H1 (cell line): ENCODE data around the gene TRAF3IP3. TPM values are rescaled to one million over a fixed set of nuclear protein-coding genes. Genes with fewer than 3 reads are reported as not detected.
A peak's percentile ranks its signal among the peaks of the same experiment; 100 is the strongest.

ENCODE experiments used
- CTCF ChIA-PET: fragments of 300-600 bp; sonication (Branson Sonifier 250); formaldehyde crosslinking; loops from one replicate; lab custom pipeline; 2021; ENCODE audit not compliant: partially characterized antibody; lab: Charles Lee
- POLR2A ChIA-PET: fragments of 300-600 bp; sonication (Branson Sonifier 250); formaldehyde crosslinking; loops from one replicate; lab custom pipeline; 2021; ENCODE audit warnings: inconsistent platforms; ENCODE audit not compliant: partially characterized antibody; lab: Charles Lee
- DNase-seq, 2 experiments: peaks; one replicate each; pipeline versions ENCODE4 v3.0.0 to v3.0.0-alpha.2; 2010 to 2022; ENCODE audit warnings: low spot score in 2 of 2, low read depth in 1 of 2, mixed read lengths in 1 of 2
- FAIRE-seq: peaks from 2 replicates; lab custom pipeline; 2011; peaks lifted over from hg19 to GRCh38; lab: Jason Lieb, UNC
- H2AFZ ChIP-seq: 2 replicates; pipeline ENCODE4 v1.8.1; 2012; ENCODE audit warnings: low read length, inconsistent platforms
- H2AK5ac ChIP-seq: 2 replicates; pipeline ENCODE4 v1.6.1; 2013; ENCODE audit warnings: low read depth, low read length
- H2BK120ac ChIP-seq: replicated peaks from 2 replicates; pipeline ENCODE3; 2013; ENCODE audit warnings: low read depth, low read length, inconsistent platforms
- H2BK12ac ChIP-seq: 2 replicates; pipeline ENCODE4 v1.6.1; 2013; ENCODE audit warnings: low read depth, low read length
- H2BK15ac ChIP-seq: 2 replicates; pipeline ENCODE4 v1.6.1; 2013; ENCODE audit warnings: low read length
- H2BK20ac ChIP-seq: 2 replicates; pipeline ENCODE4 v1.6.1; 2013; ENCODE audit warnings: low read length
- H2BK5ac ChIP-seq: 2 replicates; pipeline ENCODE4 v1.6.1; 2013; ENCODE audit warnings: low read depth, low read length
- H3K14ac ChIP-seq: 2 replicates; pipeline ENCODE4 v1.6.1; 2013; ENCODE audit warnings: inconsistent platforms; ENCODE audit not compliant: insufficient read length
- H3K18ac ChIP-seq: 2 replicates; pipeline ENCODE4 v1.6.1; 2013; ENCODE audit warnings: low read length; ENCODE audit errors: extremely low read depth
- H3K23ac ChIP-seq: 2 replicates; pipeline ENCODE4 v1.6.1; 2013; ENCODE audit warnings: inconsistent platforms; ENCODE audit not compliant: insufficient read length
- H3K23me2 ChIP-seq: 2 replicates; pipeline ENCODE4 v1.6.1; 2013; ENCODE audit warnings: low read depth, low read length
- H3K27ac ChIP-seq: 2 replicates; pipeline ENCODE4 v1.6.1; 2011; ENCODE audit warnings: low read depth, low read length, inconsistent platforms
- H3K27me3 ChIP-seq, 4 experiments: replicated peaks in 1 of 4; 1 replicate in 1 of 4; 2 replicates in 3 of 4; pipeline versions ENCODE4 v1.6.1 to v1.8.1; 2011 to 2013; ENCODE audit warnings: low read length in 3 of 4, mild to moderate bottlenecking in 3 of 4, inconsistent platforms in 2 of 4, mixed read lengths in 2 of 4, moderate library complexity in 1 of 4; ENCODE audit not compliant: control insufficient read depth in 3 of 4, insufficient read depth in 3 of 4; ENCODE audit errors: extremely low read depth in 1 of 4
- H3K36me3 ChIP-seq, 4 experiments: 2 replicates each; pipeline versions ENCODE4 v1.6.1 to v1.8.1; 2011 to 2013; ENCODE audit warnings: mild to moderate bottlenecking in 4 of 4, low read length in 3 of 4, moderate library complexity in 2 of 4, control low read depth in 1 of 4, inconsistent platforms in 1 of 4; ENCODE audit not compliant: insufficient read depth in 4 of 4, control insufficient read depth in 2 of 4
- H3K4ac ChIP-seq: replicated peaks from 2 replicates; pipeline ENCODE3; 2013; ENCODE audit warnings: low read length, low read depth, mixed read lengths, inconsistent platforms; ENCODE audit not compliant: insufficient read length
- H3K4me1 ChIP-seq, 4 experiments: replicated peaks in 1 of 4; 1 replicate in 1 of 4; 2 replicates in 3 of 4; pipeline versions ENCODE4 v1.6.1 to v1.8.1; 2011 to 2013; ENCODE audit warnings: low read length in 3 of 4, inconsistent platforms in 2 of 4, mixed read lengths in 1 of 4; ENCODE audit not compliant: insufficient read depth in 4 of 4, control insufficient read depth in 3 of 4
- H3K4me2 ChIP-seq, 2 experiments: 2 replicates each; pipeline versions ENCODE4 v1.6.1 to v1.8.1; 2011 to 2013; ENCODE audit warnings: low read depth in 2 of 2, low read length in 2 of 2, control low read depth in 1 of 2, inconsistent platforms in 1 of 2, mild to moderate bottlenecking in 1 of 2; ENCODE audit not compliant: insufficient read depth in 1 of 2
- H3K4me3 ChIP-seq, 4 experiments: fragments of 200-600, 300-600 bp in 1 of 4; sonication (generic), shearing (Covaris generic), sonication (Bioruptor Twin) in 1 of 4; 2 replicates each; pipeline versions ENCODE4 v1.5.1 to v1.8.1; 2011 to 2016; ENCODE audit warnings: low read length in 4 of 4, low read depth in 3 of 4, control low read depth in 2 of 4, inconsistent platforms in 2 of 4, mild to moderate bottlenecking in 2 of 4, mixed read lengths in 1 of 4, moderate library complexity in 1 of 4; ENCODE audit not compliant: insufficient read depth in 2 of 4; ENCODE audit errors: extremely low read depth in 1 of 4
- H3K56ac ChIP-seq: replicated peaks from 2 replicates; pipeline ENCODE3; 2013; ENCODE audit warnings: low read depth, mild to moderate bottlenecking, mixed read lengths, low read length, inconsistent platforms; ENCODE audit not compliant: insufficient read length
- H3K79me1 ChIP-seq: 2 replicates; pipeline ENCODE4 v1.6.1; 2013; ENCODE audit warnings: low read depth, low read length, control low read depth
- H3K79me2 ChIP-seq, 2 experiments: 2 replicates each; pipeline versions ENCODE4 v1.6.1 to v1.8.1; 2012 to 2013; ENCODE audit warnings: low read length in 2 of 2, mild to moderate bottlenecking in 2 of 2, inconsistent platforms in 1 of 2; ENCODE audit not compliant: insufficient read depth in 2 of 2, control insufficient read depth in 1 of 2
- H3K9ac ChIP-seq, 4 experiments: replicated peaks in 1 of 4; 1 replicate in 1 of 4; 2 replicates in 3 of 4; pipeline versions ENCODE4 v1.6.1 to v1.8.1; 2011 to 2013; ENCODE audit warnings: low read depth in 3 of 4, low read length in 3 of 4, control low read depth in 2 of 4, mild to moderate bottlenecking in 2 of 4, moderate library complexity in 2 of 4, inconsistent platforms in 1 of 4; ENCODE audit errors: extremely low read depth in 1 of 4
- H3K9me3 ChIP-seq, 2 experiments: 2 replicates each; pipeline versions ENCODE4 v1.6.1 to v1.8.1; 2012 to 2013; ENCODE audit warnings: mild to moderate bottlenecking in 2 of 2, moderate library complexity in 2 of 2, control low read depth in 1 of 2, inconsistent platforms in 1 of 2, low read depth in 1 of 2, low read length in 1 of 2, mixed read lengths in 1 of 2; ENCODE audit not compliant: insufficient read depth in 2 of 2
- H4K20me1 ChIP-seq, 2 experiments: replicated peaks in 1 of 2; 2 replicates each; pipeline versions ENCODE3 to v1.8.1; 2011 to 2013; ENCODE audit warnings: inconsistent platforms in 2 of 2, low read length in 2 of 2, mild to moderate bottlenecking in 1 of 2; ENCODE audit not compliant: insufficient read depth in 2 of 2, control insufficient read depth in 1 of 2
- H4K5ac ChIP-seq: 2 replicates; pipeline ENCODE4 v1.6.1; 2013; ENCODE audit warnings: low read length, low read depth, mixed read lengths, inconsistent platforms; ENCODE audit not compliant: insufficient read length
- H4K8ac ChIP-seq: 2 replicates; pipeline ENCODE4 v1.8.0; 2013; ENCODE audit warnings: mild to moderate bottlenecking, moderate library complexity, low read length, inconsistent platforms; ENCODE audit not compliant: insufficient read depth; ENCODE audit errors: extremely low read depth
- H4K91ac ChIP-seq: replicated peaks from 2 replicates; pipeline ENCODE3; 2013; ENCODE audit warnings: low read length, mixed read lengths, inconsistent platforms; ENCODE audit not compliant: insufficient read length
- ATF3 ChIP-seq: IDR thresholded peaks from 2 replicates; pipeline ENCODE4 v1.6.1; 2011; ENCODE audit warnings: low read depth, mild to moderate bottlenecking, low read length; ENCODE audit not compliant: insufficient read depth
- EGR1 ChIP-seq: IDR thresholded peaks from 2 replicates; pipeline ENCODE4 v1.6.1; 2011; ENCODE audit warnings: low read depth, low read length, borderline replicate concordance
- MAFK ChIP-seq: IDR thresholded peaks from 2 replicates; pipeline ENCODE4 v1.6.1; 2012; ENCODE audit warnings: low read depth, mild to moderate bottlenecking, improper control_type of control experiment, low read length
- MAX ChIP-seq: IDR thresholded peaks from 2 replicates; pipeline ENCODE4 v1.6.1; 2012; ENCODE audit warnings: inconsistent platforms
- POU5F1 ChIP-seq: IDR thresholded peaks from 2 replicates; pipeline ENCODE4 v1.6.1; 2011; ENCODE audit warnings: low read depth, mild to moderate bottlenecking, low read length, moderate library complexity
- RXRA ChIP-seq: IDR thresholded peaks from 2 replicates; pipeline ENCODE4 v1.6.1; 2011; ENCODE audit warnings: low read depth, mild to moderate bottlenecking, low read length, moderate library complexity; ENCODE audit not compliant: insufficient read depth
- SIX5 ChIP-seq: IDR thresholded peaks from 2 replicates; pipeline ENCODE4 v1.6.1; 2011; ENCODE audit warnings: mild to moderate bottlenecking, low read depth, low read length
- TEAD4 ChIP-seq: IDR thresholded peaks from 2 replicates; pipeline ENCODE4 v1.6.1; 2012; ENCODE audit warnings: low read depth, low read length, inconsistent platforms, mixed read lengths
- USF2 ChIP-seq: IDR thresholded peaks from 2 replicates; pipeline ENCODE4 v1.6.1; 2011; ENCODE audit warnings: low read length, improper control_type of control experiment
- WGBS, 2 experiments: shearing (Covaris generic) in 1 of 2; methylation state at CpG; one replicate each; pipeline versions ENCODE4 v1.1.6 to v1.1.7; 2013 to 2015; ENCODE audit warnings: low lambda C conversion rate in 2 of 2, mixed read lengths in 2 of 2, inconsistent platforms in 1 of 2, low coverage in 1 of 2, missing lambda C conversion rate in 1 of 2; ENCODE audit not compliant: insufficient replicate concordance in 2 of 2, insufficient coverage in 1 of 2, insufficient read length in 1 of 2; ENCODE audit errors: extremely low coverage in 1 of 2, missing lambda C conversion rate in 1 of 2; 5-methylcytosine and 5-hydroxymethylcytosine counted together
- polyA plus RNA-seq, 7 experiments: library from polyadenylated mRNA; depleted of rRNA in 3 of 7; stranded (reverse) in 5 of 7; unstranded in 2 of 7; fragments of >200 nt in 5 of 7; fragments of 200-250 nt in 2 of 7; gene quantifications; 1 replicate in 5 of 7; 2 replicates in 1 of 7; 4 replicates in 1 of 7; pipeline versions ENCODE4 v1.2.1 to v1.2.3, GENCODE V29; 2011 to 2013; ENCODE audit warnings: missing spikeins in 2 of 7, mixed read lengths in 2 of 7
- total RNA-seq: library from RNA; stranded (reverse); fragmentation: NEBNext Ultra II Directional; extraction: Animal tissue kit (Norgen Biotek cat#: 25700); gene quantifications from 2 replicates; pipeline ENCODE4 v1.2.1, GENCODE V29; 2021

The TRAF3IP3 gene
- total and polyA plus RNA-seq, 2 of the 8 experiments (the other 6 are each of a cell fraction or from before 2014, with no cell fraction given): not detected

- no peak overlapping the region for H2AK5ac ChIP-seq
- FAIRE-seq (no peak), DNase-seq (no peak)
- no peak overlapping the region for H3K23ac ChIP-seq
- POLR2A ChIA-PET: no interaction called here
- no peak overlapping the region for H3K27ac ChIP-seq
- H2BK15ac ChIP-seq: no peak overlapping the region
- H3K79me2 ChIP-seq: no peaks in the 10 kb centered on the region
- no peak overlapping the region for H3K18ac ChIP-seq
- no peaks in the 10 kb centered on the region for H3K79me1 ChIP-seq
- no peaks in the 10 kb centered on the region for H3K9me3 ChIP-seq
- WGBS, 2 experiments: 86% methylated on average over 4 of the region's 4 CpGs; no CpG with 5 or more reads in 1 of the 2 experiments
- no peak overlapping the region for H4K91ac ChIP-seq
- no peak overlapping the region for H3K4ac ChIP-seq
- no peak overlapping the region for H3K56ac ChIP-seq
- 0 out of 4 replicates have a peak overlapping the region, but pooled peaks of 1 of the 2 experiments have one; percentile 8 for H3K4me2 ChIP-seq
- H3K23me2 ChIP-seq: no peaks in the 10 kb centered on the region
- no peak overlapping the region for H2BK120ac ChIP-seq
- peaks cover 0 to 4% (median 0%) of the 10 kb centered on the region in 4 experiments; a peak in 1 of 7 replicates for H3K27me3 ChIP-seq
- H3K36me3 ChIP-seq: no peaks in the 10 kb centered on the region
- H4K8ac ChIP-seq: no peak overlapping the region
- H2BK5ac ChIP-seq: no peak overlapping the region
- no peak overlapping the region for H3K4me3 ChIP-seq
- no peaks in the 10 kb centered on the region for H4K20me1 ChIP-seq
- CTCF ChIA-PET: interaction anchor here (0.7 to 4.0 kb wide), 12 partner anchors 8 to 234 kb away, joined by 3 to 22 read pairs (median 4); no protein-coding TSS in a partner anchor
- no peak overlapping the region for H3K14ac ChIP-seq
- no peak overlapping the region for H4K5ac ChIP-seq
- peaks cover 0 to 11% (median 0%) of the 10 kb centered on the region in 4 experiments; a peak in 1 of 7 replicates for H3K4me1 ChIP-seq
- no peak overlapping the region for H2AFZ ChIP-seq
- no peak overlapping the region for H2BK12ac ChIP-seq
- H3K9ac ChIP-seq: no peak overlapping the region
- H2BK20ac ChIP-seq: no peak overlapping the region
- TF ChIP-seq MAX (no peak), RXRA (no peak), SIX5 (no peak), USF2 (no peak), POU5F1 (no peak), MAFK (no peak), ATF3 (no peak), EGR1 (no peak), TEAD4 (no peak)
Observed at GRCh38 chr1:209746451-209747165, 9.2 kb upstream of the TRAF3IP3 start.
